Dedifferentiated amniotic fluid mesenchymal stem cell (primary cell): ENCODE data around the gene HPX.
A peak's percentile ranks its signal among the peaks of the same experiment; 100 is the strongest.

Experiments
- DNase-seq: peaks from one replicate; pipeline ENCODE4 v3.0.0-alpha.2; 2016; ENCODE audit errors: extremely low spot score

HPX gene, protein sequence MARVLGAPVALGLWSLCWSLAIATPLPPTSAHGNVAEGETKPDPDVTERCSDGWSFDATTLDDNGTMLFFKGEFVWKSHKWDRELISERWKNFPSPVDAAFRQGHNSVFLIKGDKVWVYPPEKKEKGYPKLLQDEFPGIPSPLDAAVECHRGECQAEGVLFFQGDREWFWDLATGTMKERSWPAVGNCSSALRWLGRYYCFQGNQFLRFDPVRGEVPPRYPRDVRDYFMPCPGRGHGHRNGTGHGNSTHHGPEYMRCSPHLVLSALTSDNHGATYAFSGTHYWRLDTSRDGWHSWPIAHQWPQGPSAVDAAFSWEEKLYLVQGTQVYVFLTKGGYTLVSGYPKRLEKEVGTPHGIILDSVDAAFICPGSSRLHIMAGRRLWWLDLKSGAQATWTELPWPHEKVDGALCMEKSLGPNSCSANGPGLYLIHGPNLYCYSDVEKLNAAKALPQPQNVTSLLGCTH

DNA sequence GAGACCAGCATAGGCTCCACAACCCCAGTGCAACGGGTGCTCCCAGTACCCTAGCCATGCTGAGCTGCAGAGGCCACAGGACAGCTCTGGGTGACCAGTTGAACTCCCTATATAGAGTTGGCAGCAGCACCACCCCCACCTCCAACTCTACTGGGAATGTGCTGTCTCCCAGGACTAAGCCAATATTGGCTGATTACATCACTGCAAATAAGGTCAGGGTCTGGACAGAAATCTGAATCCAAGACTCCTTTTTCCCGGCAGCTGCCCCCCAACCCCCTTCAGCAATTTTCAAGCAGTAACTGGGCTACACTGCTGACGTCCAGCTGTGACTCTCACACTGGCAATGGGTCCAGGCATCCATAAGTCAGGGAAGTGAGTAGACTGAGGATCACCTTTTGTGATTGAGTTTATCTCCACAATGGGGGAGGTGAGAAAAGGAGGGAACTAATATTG, at the start of gene HPX:
HPX (minus strand) TSS at position 82 of the 453 bp plus-strand sequence; CDS start at position 58, 24 bp downstream.
- no peak for DNase-seq

DNA sequence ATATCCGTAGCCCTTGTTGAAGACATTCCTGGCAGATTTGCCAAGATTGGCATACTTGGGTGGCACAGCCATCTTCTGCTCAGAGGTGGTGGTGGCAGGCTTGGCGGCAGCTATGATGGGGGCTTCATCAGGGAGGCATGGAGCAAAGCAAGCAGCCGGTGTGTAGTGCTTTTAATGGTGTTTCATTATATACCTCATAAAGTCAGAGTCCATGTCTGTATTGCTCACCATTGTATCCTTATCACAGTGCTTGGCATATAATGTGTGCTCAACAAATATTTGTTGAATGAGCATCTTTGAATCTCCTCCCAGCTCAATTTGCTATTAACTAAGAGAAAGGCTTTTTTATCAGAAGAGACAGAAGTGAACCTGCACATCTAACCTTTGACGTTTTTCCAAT, 48.5 kb upstream of the HPX start:
- DNase-seq = no peak

DNA sequence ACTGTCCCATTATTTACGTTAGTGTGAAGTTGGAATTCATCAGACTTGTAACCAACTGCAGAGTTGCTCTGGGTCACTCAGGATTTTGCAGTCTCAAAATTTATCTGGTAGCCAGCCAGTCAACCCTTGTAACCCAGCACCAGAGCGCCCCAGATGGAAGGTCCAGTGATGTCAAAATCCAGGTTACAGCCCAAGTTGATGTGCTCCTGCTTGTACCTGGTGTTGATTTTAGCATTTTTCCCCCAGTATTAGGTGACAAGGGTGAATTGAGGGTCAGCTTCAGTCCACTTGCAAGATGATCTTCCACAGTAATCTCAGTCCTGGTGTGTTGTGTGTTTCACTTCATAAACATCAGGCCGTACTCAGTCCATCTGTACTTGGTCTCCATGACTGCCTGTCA, 48.0 kb upstream of the HPX start:
- no peak for DNase-seq

DNA sequence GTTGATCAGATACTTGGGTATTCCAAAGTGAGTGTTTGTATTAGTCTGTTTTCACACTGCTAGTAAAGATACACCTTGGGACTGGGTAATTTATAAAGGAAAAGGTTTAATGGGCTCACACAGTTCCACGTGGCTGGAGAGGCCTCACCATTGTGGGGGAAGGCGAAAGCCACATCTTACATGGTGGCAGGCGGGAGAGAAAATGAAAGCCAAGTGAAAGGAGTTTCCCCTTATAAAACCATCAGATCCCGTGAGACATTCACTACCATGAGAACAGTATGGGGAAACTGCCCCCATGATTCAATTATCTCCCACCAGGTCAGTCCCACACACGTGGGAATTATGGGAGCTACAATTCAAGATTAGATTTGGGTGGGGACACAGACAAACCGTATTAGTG, 47.6 kb upstream of the HPX start:
- no peak for DNase-seq

DNA sequence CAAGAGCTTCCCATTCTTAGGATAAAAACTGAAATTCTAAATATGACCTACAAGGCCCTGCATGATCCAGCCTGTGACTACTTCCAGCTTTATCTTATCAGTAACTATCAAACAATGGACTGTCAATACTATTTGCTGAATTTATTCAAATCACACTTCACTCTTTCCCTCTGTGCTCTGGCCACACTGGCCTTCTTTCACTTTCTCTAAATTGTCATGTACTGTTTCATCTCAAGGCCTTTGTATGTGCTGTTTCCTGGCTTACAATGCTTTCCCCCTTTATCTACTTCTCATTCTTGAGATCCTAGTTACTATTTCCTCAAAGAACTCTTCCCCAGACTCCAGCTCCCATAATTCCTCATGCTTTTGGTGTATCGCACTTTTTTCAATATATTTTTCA, 46.2 kb upstream of the HPX start:
- DNase-seq = no peak

DNA sequence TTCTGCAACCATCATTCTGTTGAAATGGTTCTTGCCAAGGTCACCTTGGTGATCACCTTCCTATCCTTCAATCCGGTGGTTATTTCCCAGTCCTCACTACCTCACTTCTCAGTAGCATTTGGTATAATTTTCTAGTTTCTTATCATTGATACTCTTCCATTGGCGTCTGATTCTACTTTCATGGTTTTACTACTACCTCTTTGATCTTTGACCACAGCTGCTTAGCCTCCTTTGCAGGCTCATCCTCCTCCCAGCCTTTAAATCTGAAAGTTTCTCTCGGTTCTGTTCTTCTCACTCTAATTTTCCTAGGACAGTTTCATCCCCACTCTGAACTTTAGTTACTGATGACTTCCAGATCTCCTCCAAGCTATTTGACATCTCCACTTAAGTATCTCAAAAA, 45.5 kb upstream of the HPX start:
- no peak for DNase-seq

DNA sequence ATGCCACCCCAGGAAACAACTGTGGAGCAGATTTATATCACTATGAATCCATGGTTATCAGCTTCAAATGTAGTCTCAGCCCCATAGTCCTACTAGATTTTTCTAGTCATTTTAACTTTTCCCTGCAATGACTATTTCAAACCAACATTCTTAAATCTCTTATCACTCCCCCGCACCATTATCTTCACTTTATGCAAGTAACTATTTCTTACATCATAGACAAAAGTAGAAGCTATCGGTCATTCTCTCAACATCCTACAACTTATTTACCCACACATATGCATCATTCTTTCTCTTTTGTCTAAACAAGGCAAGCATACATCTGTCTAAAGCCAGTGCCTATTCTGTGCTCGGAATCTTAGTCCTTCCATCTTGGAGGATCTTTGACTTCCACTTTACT, 44.9 kb upstream of the HPX start:
- DNase-seq = no peak

DNA sequence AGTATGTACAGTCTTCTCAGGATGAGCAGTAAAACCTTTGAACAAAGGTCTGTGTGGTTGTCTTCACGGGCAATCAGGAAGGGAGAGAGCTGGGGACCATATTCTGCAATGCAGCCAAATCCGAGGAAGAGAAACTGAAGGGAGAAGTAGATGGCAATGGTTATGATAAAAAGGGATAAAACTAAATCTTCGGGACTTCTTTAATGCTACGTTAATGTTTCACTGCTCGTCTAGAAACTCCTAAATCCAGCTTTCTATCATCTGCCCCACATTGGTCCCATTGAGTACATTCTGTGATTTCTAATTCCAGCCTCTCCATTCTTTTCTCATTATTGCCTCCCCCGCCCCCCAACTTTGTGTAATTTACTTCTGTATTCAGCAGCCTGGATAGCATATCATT, 42.2 kb upstream of the HPX start:
- DNase-seq = no peak

DNA sequence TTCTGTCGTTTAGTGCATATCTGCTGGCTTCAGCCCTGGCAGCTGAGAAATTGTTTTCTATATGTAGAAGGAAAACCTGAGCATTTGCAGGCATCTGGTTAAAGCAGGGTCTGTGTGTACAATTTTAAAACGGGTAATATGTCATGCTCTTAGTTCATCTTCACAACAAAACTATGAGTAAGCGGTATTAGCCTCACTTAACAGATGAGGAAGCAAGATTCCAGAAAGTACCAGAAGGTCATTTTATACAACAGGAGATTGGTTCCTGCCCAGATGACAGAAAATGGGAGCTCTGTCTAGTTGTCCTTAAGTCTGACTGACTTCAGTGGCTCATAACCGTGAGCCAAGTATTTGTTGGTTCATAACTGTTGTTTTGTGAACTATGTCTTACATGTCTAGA, 41.7 kb upstream of the HPX start:
- DNase-seq = no peak

DNA sequence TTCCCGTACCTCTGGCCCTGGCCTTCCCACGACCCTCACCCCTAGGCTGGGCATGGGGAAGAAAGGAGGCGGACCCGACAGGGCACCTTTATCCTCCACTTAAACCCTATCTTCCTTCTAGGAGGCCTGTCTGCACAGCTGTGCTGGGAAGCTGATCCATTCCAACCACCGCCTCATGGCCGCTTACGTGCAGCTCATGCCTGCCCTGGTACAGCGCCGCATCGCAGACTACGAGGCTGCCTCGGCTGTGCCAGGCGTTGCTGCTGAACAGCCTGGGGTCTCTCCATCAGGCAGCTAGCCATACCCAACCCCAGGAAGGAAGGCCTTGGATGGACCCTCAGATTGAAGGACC, 41.1 kb upstream of the HPX start:
- DNase-seq = no peak

DNA sequence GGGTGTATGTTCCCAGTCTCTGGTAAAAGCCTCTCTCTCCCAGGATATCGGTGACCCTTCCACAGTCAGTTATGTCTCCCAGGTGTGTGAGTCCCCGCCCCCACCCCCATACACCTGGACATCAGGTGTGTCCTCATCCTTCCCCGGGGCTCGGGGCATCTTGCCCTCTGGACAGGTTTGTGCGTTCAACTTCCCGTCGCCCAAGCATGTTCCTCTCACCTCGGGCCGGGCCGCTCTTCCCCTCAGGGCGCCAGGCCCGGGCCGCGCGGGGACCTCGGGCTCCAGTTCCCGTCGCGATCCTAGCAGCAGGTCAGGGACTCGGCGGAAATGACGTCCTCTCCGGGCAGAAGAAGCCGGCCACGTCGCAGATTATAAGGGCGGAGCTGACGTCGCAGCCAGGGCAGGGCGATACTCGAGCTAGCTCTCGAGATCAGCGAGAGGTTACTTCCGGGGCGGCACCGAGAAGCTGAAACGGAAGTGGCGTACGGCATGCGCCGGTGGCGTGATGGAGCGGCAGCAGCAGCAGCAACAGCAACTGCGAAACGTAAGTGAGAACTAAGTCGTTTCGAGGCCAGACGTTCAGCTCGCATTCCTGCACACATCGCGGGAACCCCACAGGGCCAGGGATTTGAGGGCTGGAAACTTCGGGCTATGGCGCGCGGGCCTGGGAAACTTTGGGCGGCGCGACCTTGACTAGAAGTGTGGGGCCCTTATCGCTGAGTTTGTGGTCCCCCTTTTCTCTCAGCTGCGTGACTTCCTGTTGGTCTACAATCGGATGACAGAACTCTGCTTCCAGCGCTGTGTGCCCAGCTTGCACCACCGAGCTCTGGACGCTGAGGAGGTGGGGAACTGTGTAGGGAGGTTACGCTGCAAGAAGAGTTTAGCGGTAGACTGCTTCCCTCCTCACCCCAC, 40.5 kb upstream of the HPX start, which contains the start of the genes ARFIP2 and TIMM10B:
ARFIP2 (minus strand) TSS at position 320 of the 912 bp plus-strand sequence. CDS start 910 bp downstream, outside the sequence.
TIMM10B (plus strand) TSS at position 490 of the 912 bp plus-strand sequence; CDS start at position 506, 16 bp downstream.
- peak; percentile 98 for DNase-seq

DNA sequence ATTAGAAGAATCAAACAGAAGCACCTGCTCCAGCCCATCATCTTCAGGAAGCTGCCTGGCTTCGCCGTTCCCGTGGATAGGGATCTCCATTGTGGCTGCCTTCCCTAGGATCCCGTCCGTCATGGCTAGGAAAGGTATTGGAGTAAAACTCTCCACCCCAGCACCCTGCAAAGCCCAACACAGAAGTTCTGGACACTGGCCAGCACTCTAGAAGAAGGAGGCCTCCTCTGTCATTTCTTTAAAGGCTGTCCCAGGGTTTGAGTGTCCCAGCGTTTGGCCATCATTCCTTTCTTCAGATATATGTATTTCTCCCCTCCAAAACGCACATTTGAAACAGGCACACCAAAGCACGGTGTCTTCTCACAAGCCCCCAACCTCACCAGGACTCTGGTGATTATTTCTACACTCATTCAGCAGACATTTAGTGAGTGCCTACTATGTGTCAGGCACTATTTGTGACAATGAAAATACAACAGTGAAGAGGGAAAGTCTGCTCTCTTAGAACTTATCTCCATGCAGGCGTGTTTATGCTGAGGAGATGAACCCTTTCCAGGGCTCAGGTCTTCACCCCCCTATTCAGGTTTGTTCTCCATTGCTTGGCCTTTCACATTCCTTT, 39.6 kb upstream of the HPX start:
- DNase-seq = no peak

DNA sequence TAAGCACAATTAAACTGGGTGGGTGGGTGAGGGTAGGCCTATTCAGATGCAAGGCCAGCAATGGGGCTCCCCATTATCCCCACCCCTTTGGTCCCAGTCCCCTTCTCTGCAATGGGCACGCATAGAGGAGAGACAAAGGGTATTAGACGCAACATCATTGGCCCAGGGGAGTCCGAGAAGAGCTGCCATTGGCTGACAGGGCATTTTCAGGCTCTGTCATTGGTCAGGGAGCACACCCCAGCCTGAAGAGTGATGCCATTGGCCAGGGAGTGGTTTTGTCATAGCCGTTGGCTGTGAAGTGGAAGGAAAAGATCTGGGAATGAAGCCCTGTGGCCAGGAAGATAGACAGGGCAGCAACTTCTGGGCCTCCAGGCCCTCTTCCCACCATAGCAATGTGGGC, 35.8 kb upstream of the HPX start:
- no peak for DNase-seq

DNA sequence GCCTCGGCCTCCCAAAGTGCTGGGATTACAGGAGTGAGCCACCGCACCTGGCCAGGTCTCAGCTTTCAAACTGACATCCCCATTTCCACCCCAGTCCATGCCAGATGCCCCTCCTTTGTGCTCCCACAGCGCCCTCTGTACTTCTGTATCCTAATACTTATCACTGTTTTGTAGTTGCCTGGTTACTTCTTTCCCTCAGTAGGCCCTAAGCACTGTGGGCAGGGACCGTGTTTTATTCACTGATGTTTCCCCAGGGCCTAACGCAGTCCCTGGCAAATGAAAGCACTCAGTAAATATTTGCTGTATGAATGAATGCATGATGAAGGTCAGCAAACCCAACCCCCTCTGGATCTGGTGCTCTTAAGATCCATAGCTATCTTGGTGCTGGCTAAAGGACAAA, 35.1 kb upstream of the HPX start:
- no peak for DNase-seq

DNA sequence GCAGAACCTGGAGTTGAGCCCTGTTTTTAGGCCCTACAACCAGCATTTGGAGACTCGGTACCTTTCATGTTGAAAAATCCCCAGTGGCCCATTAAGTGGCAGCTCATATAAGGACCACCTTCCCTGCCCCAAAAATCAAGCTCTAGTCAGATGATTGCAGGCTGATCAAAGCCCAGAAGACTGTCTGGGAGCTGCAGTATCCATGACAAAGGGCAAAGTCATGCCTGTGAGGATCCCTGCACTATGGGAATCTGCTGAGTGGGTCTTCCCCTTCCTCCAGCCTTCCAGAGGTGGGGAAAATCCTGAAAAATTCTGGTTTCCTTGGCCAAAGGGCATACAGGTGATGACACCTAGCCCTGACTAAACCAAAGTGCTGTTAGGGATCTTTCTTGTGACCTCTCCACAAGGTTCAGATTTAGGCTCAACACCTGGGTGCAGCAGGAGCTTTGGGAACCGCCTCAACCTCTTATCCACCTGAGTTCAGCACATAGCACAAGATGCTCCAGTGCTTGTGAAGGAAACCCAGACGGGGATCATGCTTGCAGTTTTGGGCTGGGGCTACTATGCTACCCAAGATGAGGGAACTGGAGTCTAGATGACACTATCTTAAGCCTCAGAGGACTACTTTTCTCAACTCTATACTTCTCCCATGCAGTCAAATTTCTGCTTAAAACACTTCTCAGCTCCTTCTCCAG, 34.2 kb upstream of the HPX start:
- no peak for DNase-seq

DNA sequence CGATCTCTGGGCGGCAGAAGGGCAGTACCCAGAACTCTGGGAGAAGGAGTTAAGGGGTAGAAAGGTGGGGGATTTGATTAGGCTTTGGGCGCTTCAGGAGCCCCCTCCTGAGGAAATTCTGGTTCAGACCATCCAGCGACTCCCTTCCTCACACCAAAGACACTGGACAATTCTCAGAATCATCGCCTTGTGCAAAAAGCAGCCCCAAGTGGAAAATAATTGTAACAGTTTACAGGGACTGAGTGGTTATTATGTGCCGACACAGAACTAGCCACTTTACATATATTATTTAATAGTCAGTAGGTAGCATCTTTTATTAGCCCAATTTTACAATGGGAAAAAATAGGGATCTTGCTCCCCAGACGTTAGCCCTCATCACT, 33.6 kb upstream of the HPX start:
- no peak for DNase-seq

DNA sequence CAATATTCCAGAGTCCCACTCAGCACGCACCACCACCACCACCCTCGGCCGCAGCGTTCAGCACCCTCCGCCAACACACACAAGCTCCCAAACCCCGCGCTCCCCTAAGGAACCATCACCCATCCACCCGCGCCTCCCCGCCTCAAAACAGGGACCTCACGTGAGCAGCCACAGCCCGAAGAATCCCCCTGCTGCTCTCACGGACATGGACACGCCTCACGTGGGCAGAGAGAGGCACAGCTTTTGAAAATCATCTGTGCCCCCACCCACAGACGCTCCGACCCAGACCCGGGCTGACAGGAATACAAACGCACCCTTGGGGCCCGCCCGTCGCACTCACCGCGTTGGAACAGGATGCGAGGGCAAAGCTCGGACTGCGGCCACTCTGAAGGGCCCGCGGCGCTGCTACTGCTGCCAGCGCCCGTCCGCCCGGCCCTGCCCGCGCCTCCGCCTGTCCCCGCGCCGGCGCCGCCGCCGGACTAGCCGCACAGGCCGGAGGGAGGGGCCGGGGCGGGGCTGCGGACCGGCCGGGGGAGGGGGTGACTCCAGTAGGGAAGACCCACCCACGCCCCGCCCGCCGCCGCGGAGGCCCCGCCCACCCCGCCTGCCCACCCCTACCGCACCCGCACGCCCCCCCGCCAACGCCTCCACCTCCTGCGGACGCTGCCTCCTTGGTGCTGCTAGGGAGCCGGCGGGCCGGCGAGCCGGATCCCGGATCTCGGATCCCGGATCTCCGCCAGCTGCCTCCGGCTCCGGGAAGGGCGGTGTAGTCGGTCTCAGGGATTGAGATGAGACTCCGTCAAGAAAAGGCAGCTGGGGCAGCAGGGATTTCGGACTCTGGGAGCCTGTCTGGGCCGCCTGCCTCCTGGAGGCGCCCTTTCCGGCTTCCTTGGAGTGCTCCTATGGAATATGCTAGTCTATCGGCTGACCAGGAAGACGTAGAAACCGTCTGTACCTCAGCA, 32.9 kb upstream of the HPX start, which contains the start of gene TRIM3:
TRIM3 (minus strand) TSS at position 491 of the 962 bp plus-strand sequence. CDS start 8,246 bp downstream, outside the sequence.
- peak; percentile 79 for DNase-seq

DNA sequence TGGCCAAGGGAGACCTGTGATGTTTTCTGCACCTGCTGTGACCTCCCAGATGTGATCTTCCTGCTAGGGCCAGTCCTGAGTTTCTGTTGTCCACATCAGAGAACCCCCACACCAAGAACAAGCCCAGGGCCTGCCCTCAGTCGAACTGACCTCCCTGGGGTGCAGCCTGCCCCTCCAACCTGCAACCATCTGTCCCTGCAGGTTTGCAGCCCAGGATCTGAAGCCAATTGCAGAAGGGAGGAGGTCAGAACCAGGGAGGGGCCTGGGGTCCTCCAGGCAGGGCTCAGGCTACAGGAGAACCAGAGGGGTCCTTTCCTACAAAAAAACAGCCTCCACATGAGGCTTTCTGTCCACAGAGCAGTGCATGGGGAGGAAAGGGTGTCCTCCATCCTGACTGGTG, 32.1 kb upstream of the HPX start:
- no peak for DNase-seq

DNA sequence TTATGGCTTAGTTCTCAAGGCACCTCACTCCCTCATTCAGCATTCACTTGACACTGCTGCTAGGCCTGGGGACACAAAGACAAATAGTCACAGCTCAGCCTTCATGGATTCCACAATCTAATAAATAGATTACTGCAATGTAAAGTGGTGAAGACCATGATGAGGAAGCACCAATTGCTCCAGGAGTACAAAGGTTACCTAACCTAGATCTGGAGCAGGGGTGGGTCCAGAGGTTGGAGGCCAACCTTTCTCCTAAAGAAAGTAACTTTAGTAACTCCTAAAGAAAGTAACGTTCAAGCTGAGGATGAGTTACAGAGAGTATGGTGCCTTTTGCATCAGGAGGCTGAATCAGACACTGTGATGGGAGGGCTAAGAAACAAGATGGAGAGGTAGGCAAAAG, 28.8 kb upstream of the HPX start:
- DNase-seq = no peak
